Measurements from ENCODE around the gene ANKRD63.

The ANKRD63 gene

GRCh38 chr15:40307421-40308211 lies 24.8 kb upstream of the ANKRD63 start, which contains the start of gene PLCB2:
Gene PLCB2, minus strand, starts transcription at chr15:40307935. Its CDS starts 263 bp downstream, at chr15:40307672.
- DNase-seq (ENCODE audit: low read depth in 2 of 2): no peak
- no peak within 1 kb of the TSS for H3K4me3 ChIP-seq (replicated peaks in 1 of 2; ENCODE audit: low read depth in 2 of 2, low read length in 2 of 2)

GRCh38 chr15:40306908-40307307 lies 24.0 kb upstream of the ANKRD63 start:
- DNase-seq (ENCODE audit: low read depth in 2 of 2): no peak
- H3K4me3 ChIP-seq (replicated peaks in 1 of 2; ENCODE audit: low read depth in 2 of 2, low read length in 2 of 2): no peak overlapping the region
- TF ChIP-seq CTCF (IDR thresholded peaks at IDR 0.05; ENCODE audit: low read depth, low read length): no peak

More at GRCh38 chr15:40307421-40308211, 24.8 kb upstream of the ANKRD63 start, which contains the start of gene PLCB2:
- TF ChIP-seq CTCF (IDR thresholded peaks at IDR 0.05; ENCODE audit: low read depth, low read length): peak; percentile 13

GRCh38 chr15:40306371-40306770 lies 23.5 kb upstream of the ANKRD63 start:
- no peak for DNase-seq (ENCODE audit: low read depth in 2 of 2)
- TF ChIP-seq CTCF (IDR thresholded peaks at IDR 0.05; ENCODE audit: low read depth, low read length): no peak
- no peak overlapping the region for H3K4me3 ChIP-seq (replicated peaks in 1 of 2; ENCODE audit: low read depth in 2 of 2, low read length in 2 of 2)

GRCh38 chr15:40305281-40305680 lies 22.4 kb upstream of the ANKRD63 start:
- no peak overlapping the region for H3K4me3 ChIP-seq (replicated peaks in 1 of 2; ENCODE audit: low read depth in 2 of 2, low read length in 2 of 2)
- no peak for DNase-seq (ENCODE audit: low read depth in 2 of 2)
- TF ChIP-seq CTCF (IDR thresholded peaks at IDR 0.05; ENCODE audit: low read depth, low read length): no peak

GRCh38 chr15:40303576-40303975 lies 20.7 kb upstream of the ANKRD63 start:
- DNase-seq (ENCODE audit: low read depth in 2 of 2): no peak
- no peak for TF ChIP-seq CTCF (IDR thresholded peaks at IDR 0.05; ENCODE audit: low read depth, low read length)
- H3K4me3 ChIP-seq (replicated peaks in 1 of 2; ENCODE audit: low read depth in 2 of 2, low read length in 2 of 2): no peak overlapping the region

- no peak for TF ChIP-seq CTCF (IDR thresholded peaks at IDR 0.05; ENCODE audit: low read depth, low read length)
- no peak overlapping the region for H3K4me3 ChIP-seq (replicated peaks in 1 of 2; ENCODE audit: low read depth in 2 of 2, low read length in 2 of 2)
- DNase-seq (ENCODE audit: low read depth in 2 of 2): no peak
Observed at GRCh38 chr15:40302981-40303380, 20.1 kb upstream of the ANKRD63 start.

Measured in cardiac fibroblast (primary cell).